ENCODE measurements around the gene MEGF10. TPM values are rescaled to one million over a fixed set of nuclear protein-coding genes. Genes with fewer than 3 reads are reported as not detected.

MEGF10 gene
- total and polyA plus RNA-seq, 2 experiments from 2014 or later = not detected

- Histone ChIP-seq H3K4me1 (ENCODE audit: insufficient read depth) (no peaks in the 10 kb centered on the region), H3K27me3 (replicated peaks; ENCODE audit: insufficient read depth) (peaks cover 76% of the 10 kb centered on the region), H3K4me3 (no peak overlapping the region), H3K79me2 (ENCODE audit: insufficient read depth) (no peaks in the 10 kb centered on the region), H3K9me3 (ENCODE audit: low read depth) (no peaks in the 10 kb centered on the region), H3K36me3 (ENCODE audit: low read depth) (no peaks in the 10 kb centered on the region), H3K4me2 (ENCODE audit: unreplicated experiment) (no peak overlapping the region), H3F3A (ENCODE audit: insufficient read depth) (no peaks in the 10 kb centered on the region), H2AFZ (no peak overlapping the region), H4K20me1 (ENCODE audit: insufficient read depth) (no peaks in the 10 kb centered on the region), H3K9ac (no peak overlapping the region), H3K27ac (no peak overlapping the region), H3K9me2 (ENCODE audit: insufficient read depth) (no peaks in the 10 kb centered on the region)
- in situ Hi-C loops (cut with MboI) = loop anchor here (25.0 kb wide), 1 partner anchor 443 kb away; no protein-coding TSS in a partner anchor
- no peak for TF ChIP-seq EZH2phosphoT487 (IDR thresholded peaks at IDR 0.05; ENCODE audit: insufficient read depth, low read depth)
- no peak for TF ChIP-seq EZH2 (IDR thresholded peaks at IDR 0.05; ENCODE audit: insufficient read depth, poor library complexity, severe bottlenecking)
- DNase-seq = no peak
- 57% methylated on average over 11 of the region's 11 CpGs for WGBS, 2 experiments (ENCODE audit: low coverage in 1 of 2, low lambda C conversion rate in 2 of 2, missing lambda C conversion rate in 2 of 2)
Measured at GRCh38 chr5:127280491-127281220, 9.9 kb upstream of the MEGF10 start.

DNA sequence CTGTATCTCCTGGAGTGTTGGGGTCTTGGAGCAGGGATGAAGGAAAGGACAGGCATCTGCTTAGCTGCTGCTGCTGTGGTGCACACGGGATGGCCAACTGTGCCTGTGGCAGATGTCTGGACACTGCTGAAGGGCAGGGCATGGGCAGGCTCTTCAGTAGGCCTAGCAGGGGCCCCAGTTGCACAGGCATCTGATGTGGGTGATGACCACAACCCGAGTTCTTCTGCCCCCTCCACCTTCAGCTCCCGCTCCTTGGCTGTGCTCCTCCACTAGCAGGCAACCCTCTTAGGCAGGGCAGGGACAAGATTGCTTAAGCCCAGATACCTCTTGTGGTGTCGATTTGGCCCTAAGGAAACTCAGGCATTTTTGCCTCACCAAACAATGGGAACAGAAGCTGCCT, 9.0 kb upstream of the MEGF10 start:
- Histone ChIP-seq H3K9me3 (ENCODE audit: low read depth) (no peaks in the 10 kb centered on the region), H4K20me1 (ENCODE audit: insufficient read depth) (no peaks in the 10 kb centered on the region), H2AFZ (no peak overlapping the region), H3K4me1 (ENCODE audit: insufficient read depth) (no peaks in the 10 kb centered on the region), H3K27me3 (replicated peaks; ENCODE audit: insufficient read depth) (peaks cover 82% of the 10 kb centered on the region), H3K4me3 (no peak overlapping the region), H3K27ac (no peak overlapping the region), H3K9ac (no peak overlapping the region), H3K4me2 (ENCODE audit: unreplicated experiment) (no peak overlapping the region), H3F3A (ENCODE audit: insufficient read depth) (no peaks in the 10 kb centered on the region), H3K79me2 (ENCODE audit: insufficient read depth) (no peaks in the 10 kb centered on the region), H3K36me3 (ENCODE audit: low read depth) (no peaks in the 10 kb centered on the region), H3K9me2 (ENCODE audit: insufficient read depth) (no peaks in the 10 kb centered on the region)
- in situ Hi-C loops (cut with MboI) = loop anchor here (25.0 kb wide), 1 partner anchor 444 kb away; no protein-coding TSS in a partner anchor
- DNase-seq = no peak
- TF ChIP-seq EZH2phosphoT487 (IDR thresholded peaks at IDR 0.05; ENCODE audit: insufficient read depth, low read depth) (no peak), EZH2 (IDR thresholded peaks at IDR 0.05; ENCODE audit: insufficient read depth, poor library complexity, severe bottlenecking) (no peak)
- 50 to 52% methylated on average over 4 of the region's 4 CpGs for WGBS, 2 experiments (ENCODE audit: low coverage in 1 of 2, low lambda C conversion rate in 2 of 2, missing lambda C conversion rate in 2 of 2)

DNA sequence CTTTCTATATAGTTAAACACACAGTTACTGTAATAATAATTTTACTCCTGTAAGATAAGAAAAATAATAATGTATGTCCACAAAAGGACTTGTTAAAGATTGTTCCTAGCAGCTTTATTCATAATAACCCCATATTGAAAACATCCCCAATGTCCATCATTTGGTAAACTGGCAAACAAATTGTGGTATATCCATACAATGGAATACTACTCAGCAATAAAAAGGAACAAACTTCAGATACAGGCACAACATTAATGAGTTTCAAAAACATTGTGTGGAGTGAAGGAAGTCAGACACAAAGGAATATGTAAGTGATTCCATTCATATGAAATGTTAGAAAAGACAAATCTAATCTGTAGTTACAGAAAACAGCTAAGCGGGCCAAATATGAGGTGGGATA, 1.9 kb upstream of the MEGF10 start:
- no peak overlapping the region for H3K4me2 ChIP-seq (ENCODE audit: unreplicated experiment)
- no peaks in the 10 kb centered on the region for H3K36me3 ChIP-seq (ENCODE audit: low read depth)
- H3K9me2 ChIP-seq (ENCODE audit: insufficient read depth) = no peaks in the 10 kb centered on the region
- H3K4me1 ChIP-seq (ENCODE audit: insufficient read depth) = 0 out of 2 replicates have a peak, but pooled peaks cover 5% of the 10 kb centered on the region
- H3K27me3 ChIP-seq (replicated peaks; ENCODE audit: insufficient read depth) = peaks cover 86% of the 10 kb centered on the region
- H4K20me1 ChIP-seq (ENCODE audit: insufficient read depth) = no peaks in the 10 kb centered on the region
- H3K9me3 ChIP-seq (ENCODE audit: low read depth) = no peaks in the 10 kb centered on the region
- H2AFZ ChIP-seq = no peak overlapping the region
- H3K79me2 ChIP-seq (ENCODE audit: insufficient read depth) = no peaks in the 10 kb centered on the region
- no peak overlapping the region for H3K27ac ChIP-seq
- no peak overlapping the region for H3K4me3 ChIP-seq
- in situ Hi-C loops (cut with MboI) = loop anchor here (25.0 kb wide), 1 partner anchor 451 kb away; no protein-coding TSS in a partner anchor
- no peak for DNase-seq
- 59 to 63% methylated on average over 1 of the region's 1 CpG for WGBS, 2 experiments (ENCODE audit: low coverage in 1 of 2, low lambda C conversion rate in 2 of 2, missing lambda C conversion rate in 2 of 2)
- H3K9ac ChIP-seq = no peak overlapping the region
- no peaks in the 10 kb centered on the region for H3F3A ChIP-seq (ENCODE audit: insufficient read depth)
- no peak for TF ChIP-seq EZH2phosphoT487 (IDR thresholded peaks at IDR 0.05; ENCODE audit: insufficient read depth, low read depth)
- no peak for TF ChIP-seq EZH2 (IDR thresholded peaks at IDR 0.05; ENCODE audit: insufficient read depth, poor library complexity, severe bottlenecking)

- peak overlapping the region; percentile 71 for H3K4me2 ChIP-seq (ENCODE audit: unreplicated experiment)
- no peaks in the 10 kb centered on the region for H3K9me3 ChIP-seq (ENCODE audit: low read depth)
- 0 out of 2 replicates have a peak, but pooled peaks cover 5% of the 10 kb centered on the region for H3K4me1 ChIP-seq (ENCODE audit: insufficient read depth)
- peaks cover 63% of the 10 kb centered on the region for H3K27me3 ChIP-seq (replicated peaks; ENCODE audit: insufficient read depth)
- no peaks in the 10 kb centered on the region for H3F3A ChIP-seq (ENCODE audit: insufficient read depth)
- TF ChIP-seq EZH2 (IDR thresholded peaks at IDR 0.05; ENCODE audit: insufficient read depth, poor library complexity, severe bottlenecking) (no peak), EZH2phosphoT487 (IDR thresholded peaks at IDR 0.05; ENCODE audit: insufficient read depth, low read depth) (no peak)
- no peaks in the 10 kb centered on the region for H3K79me2 ChIP-seq (ENCODE audit: insufficient read depth)
- in situ Hi-C loops (cut with MboI) = loop anchor here (10.0 to 25.0 kb wide), 2 partner anchors 154 to 454 kb away; no protein-coding TSS in a partner anchor
- 23% methylated on average over 27 to 28 of the region's 28 CpGs for WGBS, 2 experiments (ENCODE audit: low coverage in 1 of 2, low lambda C conversion rate in 2 of 2, missing lambda C conversion rate in 2 of 2)
- no peaks in the 10 kb centered on the region for H3K36me3 ChIP-seq (ENCODE audit: low read depth)
- no peak overlapping the region for H3K27ac ChIP-seq
- H3K9me2 ChIP-seq (ENCODE audit: insufficient read depth) = no peaks in the 10 kb centered on the region
- peak overlapping the region; percentile 58 for H3K4me3 ChIP-seq
- DNase-seq = no peak
- no peaks in the 10 kb centered on the region for H4K20me1 ChIP-seq (ENCODE audit: insufficient read depth)
- H2AFZ ChIP-seq = peak overlapping the region; percentile 42
- no peak overlapping the region for H3K9ac ChIP-seq
Measured at GRCh38 chr5:127290946-127291693, 524 bp downstream of the MEGF10 start.

Data from GM23248 (cell line).